NCI-H510A treated with DMSO at 0.1 percent for 48 hours (cell line): ENCODE measurements around the gene PPP6C.
"Not testable (repeated sequence)": the region's sequence is repeated elsewhere in the genome, so short reads cannot be mapped to it uniquely, and the experiment has no call there.

Experiments used
- DNase-seq: peaks from one replicate; lab custom pipeline; 2025; lab: John Stamatoyannopoulos, UW

PPP6C gene

DNA sequence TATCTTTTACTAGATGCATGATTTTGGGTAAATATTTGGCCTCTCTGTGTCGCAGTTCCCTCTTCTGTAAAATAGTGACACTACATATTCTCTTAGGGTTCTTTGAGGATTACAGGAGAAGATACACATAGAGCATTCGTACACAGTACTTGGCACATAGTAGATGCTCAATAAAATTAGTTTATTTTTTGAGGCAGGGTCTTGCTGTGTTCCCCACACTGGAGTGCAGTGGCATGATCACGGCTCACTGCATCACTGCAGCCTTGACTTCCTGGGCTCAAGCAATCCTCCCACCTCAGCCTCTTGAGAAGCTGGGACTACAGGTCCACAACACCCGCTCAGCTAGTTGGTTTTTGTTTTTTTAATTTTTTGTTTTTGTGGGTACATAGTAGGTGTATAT is 47.9 kb downstream of the PPP6C start:
- DNase-seq: no peak

- no peak for DNase-seq
These were observed 48.4 kb downstream of the PPP6C start for GRCh38 chr9:125141251-125141650.

GRCh38 chr9:125140576-125140975 is 49.0 kb downstream of the PPP6C start:
- no peak for DNase-seq

GRCh38 chr9:125137200-125137599 is 52.4 kb downstream of the PPP6C start:
- no peak for DNase-seq

- DNase-seq: no peak
These were observed 54.6 kb downstream of the PPP6C start for GRCh38 chr9:125134976-125135375.

GRCh38 chr9:125133403-125134329 is 55.9 kb downstream of the PPP6C start:
- DNase-seq: no peak

DNA sequence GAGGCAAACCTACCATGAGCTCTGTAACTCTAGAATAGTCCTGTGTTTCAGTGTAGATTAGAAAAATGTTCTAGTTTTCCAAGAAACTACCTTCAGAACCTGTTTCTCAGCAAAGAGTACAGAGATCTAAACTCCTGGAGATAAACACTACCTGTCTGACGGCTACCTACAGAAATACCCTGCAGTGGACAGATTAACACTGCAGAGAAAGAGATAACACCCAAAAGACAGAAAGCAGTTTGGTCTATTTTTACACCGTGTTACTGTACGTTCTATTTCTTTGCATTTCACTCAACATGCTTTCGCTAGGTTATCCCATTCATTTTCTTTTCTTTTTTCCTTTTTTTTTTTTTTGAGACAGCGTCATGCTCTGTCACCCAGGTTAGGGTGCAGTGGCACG is 57.8 kb downstream of the PPP6C start:
- DNase-seq: no peak

DNA sequence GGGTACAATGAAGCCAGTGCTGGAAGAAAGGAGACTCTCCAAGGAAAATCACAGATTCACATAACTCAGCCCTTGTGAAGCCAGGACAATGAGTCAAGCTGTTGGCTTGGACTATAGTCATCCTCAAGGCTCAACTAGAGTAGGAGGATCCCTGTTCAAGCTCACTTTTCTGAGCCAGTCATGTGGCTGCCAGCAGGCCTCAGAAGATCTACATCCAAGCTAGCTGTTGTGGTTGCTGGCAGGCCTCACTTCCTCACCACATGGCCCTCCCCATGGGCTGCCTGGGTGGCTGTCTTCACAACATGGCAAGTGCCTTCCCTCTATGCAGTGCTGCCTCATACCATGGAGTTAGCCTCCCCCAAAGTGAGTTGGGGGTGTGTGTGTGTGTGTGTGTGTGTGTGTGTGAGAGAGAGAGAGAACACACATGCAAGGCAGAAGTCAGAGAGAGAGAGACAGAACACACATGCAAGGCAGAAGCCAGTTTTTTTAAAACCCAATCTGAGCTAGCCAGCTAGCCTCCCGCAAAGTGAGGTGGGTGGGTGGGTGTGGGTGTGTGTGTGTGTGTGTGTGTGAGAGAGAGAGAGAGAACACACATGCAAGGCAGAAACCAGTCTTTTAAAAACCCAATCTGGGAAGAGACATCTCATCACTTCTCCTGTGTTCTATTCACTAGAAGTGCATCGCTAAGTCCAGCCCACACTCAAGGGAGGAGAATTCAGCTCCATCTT is 63.4 kb downstream of the PPP6C start:
- DNase-seq: no peak

GRCh38 chr9:125125523-125125922 is 64.1 kb downstream of the PPP6C start:
- no peak for DNase-seq

- peak; percentile 22 for DNase-seq
These were observed 68.5 kb downstream of the PPP6C start for GRCh38 chr9:125121146-125121545.

- no peak for DNase-seq
These were observed 69.8 kb downstream of the PPP6C start for GRCh38 chr9:125119643-125120286.

DNA sequence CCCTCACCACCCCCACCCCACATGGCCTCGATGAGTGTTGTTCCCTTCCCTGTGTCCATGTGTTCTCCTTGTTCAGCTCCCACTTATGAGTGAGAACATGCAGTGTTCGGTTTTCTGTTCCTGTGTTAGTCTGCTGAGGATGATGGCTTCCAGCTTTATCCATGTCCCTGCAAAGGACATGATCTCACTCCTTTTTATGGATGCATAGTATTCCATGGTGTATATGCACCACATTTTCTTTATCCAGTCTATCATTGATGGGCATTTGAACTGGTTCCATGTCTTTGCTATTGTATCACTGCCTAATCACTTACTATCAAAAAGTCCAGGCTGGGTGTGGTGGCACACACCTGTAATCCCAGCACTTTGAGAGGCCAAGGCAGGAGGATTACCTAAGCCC is 70.9 kb downstream of the PPP6C start:
- DNase-seq: not testable (repeated sequence)

DNA sequence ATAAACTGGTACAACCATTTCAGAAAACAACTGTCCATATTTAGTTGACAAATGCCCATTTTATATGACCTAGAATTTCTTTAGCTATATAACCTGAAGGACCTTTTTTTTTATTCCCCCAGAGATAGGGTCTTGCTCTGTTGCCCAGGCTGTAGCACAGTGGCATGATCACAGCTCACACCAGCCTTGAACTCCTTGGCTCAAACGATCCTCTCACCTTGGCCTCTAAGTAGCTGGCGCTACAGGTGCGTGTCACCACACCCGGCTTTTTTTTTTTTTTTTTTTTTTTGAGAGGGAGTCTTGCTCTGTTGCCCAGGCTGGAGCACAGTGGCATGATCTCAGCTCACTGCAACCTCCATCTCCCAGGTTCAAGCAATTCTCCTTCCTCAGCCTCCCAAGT is 75.1 kb downstream of the PPP6C start:
- not testable (repeated sequence) for DNase-seq

- no peak for DNase-seq
These were observed 79.1 kb downstream of the PPP6C start for GRCh38 chr9:125110464-125110863.

GRCh38 chr9:125108541-125108940 is 81.1 kb downstream of the PPP6C start:
- not testable (repeated sequence) for DNase-seq

- DNase-seq: no peak
These were observed 83.2 kb downstream of the PPP6C start for GRCh38 chr9:125106285-125106893.

DNA sequence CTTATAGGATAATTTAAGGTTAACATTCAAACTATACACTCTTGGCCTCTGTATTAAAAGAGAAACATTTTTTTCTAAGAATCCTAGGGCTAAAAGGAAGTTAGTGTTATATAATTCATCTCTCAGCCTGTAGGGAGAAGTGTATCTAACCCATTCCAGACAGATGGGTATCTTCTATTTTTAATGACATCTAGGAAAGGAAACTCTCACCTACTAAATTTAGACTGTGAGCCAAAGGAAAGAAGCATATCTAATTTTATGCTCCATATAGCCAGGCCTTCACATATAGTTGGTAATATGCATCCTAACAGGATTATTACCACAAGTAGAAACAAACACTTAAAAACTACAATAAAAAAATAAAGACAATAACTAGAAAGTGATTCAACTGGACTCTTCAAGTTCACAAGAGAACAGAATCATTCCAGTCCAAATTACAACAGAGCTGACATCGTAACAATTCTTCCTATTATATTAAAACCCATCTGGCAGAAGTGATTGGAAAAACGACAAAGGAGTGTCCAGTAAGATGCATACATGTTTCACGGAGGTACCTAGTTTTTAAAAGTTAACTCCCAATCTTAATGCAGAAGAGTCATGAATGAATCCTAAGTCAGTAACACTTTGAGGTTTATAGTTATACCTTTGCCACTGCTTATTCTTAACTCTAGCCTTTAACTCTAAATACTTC is 85.7 kb downstream of the PPP6C start:
- DNase-seq: no peak

GRCh38 chr9:125103021-125103420 is 86.6 kb downstream of the PPP6C start:
- no peak for DNase-seq

GRCh38 chr9:125100822-125101221 is 88.8 kb downstream of the PPP6C start:
- no peak for DNase-seq

GRCh38 chr9:125099816-125100215 is 89.8 kb downstream of the PPP6C start:
- DNase-seq: no peak
